Naive B cell (primary cell): ENCODE measurements around the gene GABRP. TPM values are rescaled to one million over a fixed set of nuclear protein-coding genes. Genes with fewer than 3 reads are reported as not detected.
"Not testable (repeated sequence)": the region's sequence is repeated elsewhere in the genome, so short reads cannot be mapped to it uniquely, and the experiment has no call there.

Experiments
- ATAC-seq, 2 donors: fragments of 150-1000 bp; cut with Tn5 transposase; 2 replicates each; pipeline ENCODE4 v1.10.0; 2021; ENCODE audit warnings: low read depth in 2 of 2, mild to moderate bottlenecking in 2 of 2, moderate library complexity in 2 of 2
- DNase-seq: peaks from one replicate; pipeline ENCODE4 v3.0.0; 2022
- H3K27ac Mint-ChIP-seq, 6 donors: one replicate each; pipeline ENCODE4 v1.8.0; 2020 to 2022; ENCODE audit warnings: mild to moderate bottlenecking in 6 of 6, mixed read lengths in 6 of 6, moderate library complexity in 5 of 6, inconsistent platforms in 2 of 6
- H3K27me3 Mint-ChIP-seq, 3 donors: one replicate each; pipeline ENCODE4 v1.8.0; 2021 to 2022; ENCODE audit warnings: mixed read lengths in 3 of 3, mild to moderate bottlenecking in 1 of 3
- H3K36me3 Mint-ChIP-seq, 2 donors: one replicate each; pipeline ENCODE4 v1.8.0; 2020 to 2022; ENCODE audit warnings: mixed read lengths in 2 of 2, inconsistent platforms in 1 of 2, mild to moderate bottlenecking in 1 of 2
- H3K4me1 Mint-ChIP-seq, 3 donors: one replicate each; pipeline ENCODE4 v1.8.0; 2020 to 2022; ENCODE audit warnings: mixed read lengths in 3 of 3, inconsistent platforms in 1 of 3, mild to moderate bottlenecking in 1 of 3, moderate library complexity in 1 of 3
- H3K4me3 Mint-ChIP-seq, 8 donors: one replicate each; pipeline ENCODE4 v1.8.0; 2020 to 2022; ENCODE audit warnings: mild to moderate bottlenecking in 8 of 8, mixed read lengths in 8 of 8, moderate library complexity in 8 of 8, inconsistent platforms in 2 of 8
- H3K9me3 Mint-ChIP-seq, 7 donors: one replicate each; pipeline ENCODE4 v1.8.0; 2020 to 2022; ENCODE audit warnings: mixed read lengths in 7 of 7, mild to moderate bottlenecking in 5 of 7, inconsistent platforms in 2 of 7, moderate library complexity in 1 of 7
- polyA plus RNA-seq, 6 donors: library from polyadenylated mRNA; unstranded; fragments of 300-500 nt; fragmentation: Illumina TruSeq; gene quantifications; one replicate each; pipeline ENCODE4 v1.2.3, GENCODE V29; 2021; ENCODE audit warnings: low read depth in 6 of 6

GABRP gene
- polyA plus RNA-seq, 6 donors from 2014 or later, result not detected

- Mint-ChIP-seq H3K9me3 (peaks cover 0 to 6% (median 0%) of the 10 kb centered on the region in 7 donors), H3K36me3 (no peaks in the 10 kb centered on the region), H3K4me3 (no peak overlapping the region), H3K27ac (no peak overlapping the region), H3K27me3 (peaks cover 0 to 4% (median 0%) of the 10 kb centered on the region in 3 donors), H3K4me1 (no peaks in the 10 kb centered on the region)
- ATAC-seq (no peak), DNase-seq (no peak)
Observed at GRCh38 chr5:170832241-170832640, 48.7 kb downstream of the GABRP start.

GRCh38 chr5:170833981-170834380 lies 50.5 kb downstream of the GABRP start:
- ATAC-seq, H3K27me3 Mint-ChIP-seq, H3K9me3 Mint-ChIP-seq, DNase-seq, H3K27ac Mint-ChIP-seq, H3K4me3 Mint-ChIP-seq, H3K36me3 Mint-ChIP-seq, H3K4me1 Mint-ChIP-seq: not testable (repeated sequence)

GRCh38 chr5:170836226-170836625 lies 52.7 kb downstream of the GABRP start:
- no peak overlapping the region for H3K4me3 Mint-ChIP-seq
- ATAC-seq, result no peak

GRCh38 chr5:170843870-170844269 lies 60.3 kb downstream of the GABRP start:
- Mint-ChIP-seq H3K9me3 (peaks cover 0 to 5% (median 1%) of the 10 kb centered on the region in 7 donors), H3K27ac (no peak overlapping the region), H3K36me3 (no peaks in the 10 kb centered on the region), H3K4me1 (no peaks in the 10 kb centered on the region), H3K4me3 (no peak overlapping the region), H3K27me3 (peaks cover 6 to 22% (median 9%) of the 10 kb centered on the region in 3 donors)
- ATAC-seq (no peak), DNase-seq (no peak)

More at GRCh38 chr5:170836226-170836625, 52.7 kb downstream of the GABRP start:
- Mint-ChIP-seq H3K27ac (peak overlapping the region in 1 of 6 donors; percentile 59), H3K27me3 (peaks cover 0 to 4% (median 0%) of the 10 kb centered on the region in 3 donors), H3K4me1 (no peaks in the 10 kb centered on the region), H3K36me3 (no peaks in the 10 kb centered on the region), H3K9me3 (peaks cover 0 to 6% (median 0%) of the 10 kb centered on the region in 7 donors)
- DNase-seq, result no peak

- peak overlapping the region in 1 of 6 donors; percentile 41 for H3K27ac Mint-ChIP-seq
- no peaks in the 10 kb centered on the region for H3K4me1 Mint-ChIP-seq
- DNase-seq (no peak), ATAC-seq (no peak)
- peaks cover 6 to 22% (median 9%) of the 10 kb centered on the region in 3 donors for H3K27me3 Mint-ChIP-seq
- peaks cover 0 to 5% (median 1%) of the 10 kb centered on the region in 7 donors for H3K9me3 Mint-ChIP-seq
- no peak overlapping the region for H3K4me3 Mint-ChIP-seq
- no peaks in the 10 kb centered on the region for H3K36me3 Mint-ChIP-seq
Observed at GRCh38 chr5:170844651-170845050, 61.1 kb downstream of the GABRP start.

GRCh38 chr5:170846416-170846815 lies 62.9 kb downstream of the GABRP start:
- no peak for DNase-seq
- peaks cover 0 to 5% (median 1%) of the 10 kb centered on the region in 7 donors for H3K9me3 Mint-ChIP-seq
- no peak overlapping the region for H3K27ac Mint-ChIP-seq
- no peak for ATAC-seq
- H3K27me3 Mint-ChIP-seq, result peaks cover 6 to 22% (median 9%) of the 10 kb centered on the region in 3 donors
- no peaks in the 10 kb centered on the region for H3K4me1 Mint-ChIP-seq
- no peaks in the 10 kb centered on the region for H3K36me3 Mint-ChIP-seq
- H3K4me3 Mint-ChIP-seq, result no peak overlapping the region

GRCh38 chr5:170846846-170847245 lies 63.3 kb downstream of the GABRP start:
- H3K4me3 Mint-ChIP-seq, result no peak overlapping the region
- no peak overlapping the region for H3K27ac Mint-ChIP-seq
- ATAC-seq (no peak), DNase-seq (no peak)
- H3K4me1 Mint-ChIP-seq, result no peaks in the 10 kb centered on the region
- H3K9me3 Mint-ChIP-seq, result peaks cover 0 to 5% (median 1%) of the 10 kb centered on the region in 7 donors
- H3K36me3 Mint-ChIP-seq, result no peaks in the 10 kb centered on the region
- peaks cover 7 to 22% (median 9%) of the 10 kb centered on the region in 3 donors for H3K27me3 Mint-ChIP-seq

GRCh38 chr5:170848033-170848432 lies 64.5 kb downstream of the GABRP start:
- Mint-ChIP-seq H3K27ac (no peak overlapping the region), H3K4me3 (no peak overlapping the region), H3K9me3 (peaks cover 0 to 5% (median 1%) of the 10 kb centered on the region in 7 donors), H3K27me3 (peaks cover 9 to 22% (median 12%) of the 10 kb centered on the region in 3 donors), H3K4me1 (no peaks in the 10 kb centered on the region), H3K36me3 (no peaks in the 10 kb centered on the region)
- DNase-seq (no peak), ATAC-seq (no peak)

- ATAC-seq (no peak), DNase-seq (no peak)
- Mint-ChIP-seq H3K36me3 (no peaks in the 10 kb centered on the region), H3K4me3 (no peak overlapping the region), H3K9me3 (peaks cover 0 to 5% (median 1%) of the 10 kb centered on the region in 7 donors), H3K4me1 (no peaks in the 10 kb centered on the region), H3K27ac (no peak overlapping the region), H3K27me3 (peaks cover 9 to 18% (median 12%) of the 10 kb centered on the region in 3 donors)
Observed at GRCh38 chr5:170849374-170849773, 65.8 kb downstream of the GABRP start.

- H3K9me3 Mint-ChIP-seq, result peaks cover 0 to 12% (median 9%) of the 10 kb centered on the region in 7 donors
- DNase-seq (no peak), ATAC-seq (no peak)
- peaks cover 6 to 17% (median 7%) of the 10 kb centered on the region in 3 donors for H3K27me3 Mint-ChIP-seq
- H3K4me3 Mint-ChIP-seq, result no peak overlapping the region
- no peaks in the 10 kb centered on the region for H3K4me1 Mint-ChIP-seq
- H3K27ac Mint-ChIP-seq, result no peak overlapping the region
- H3K36me3 Mint-ChIP-seq, result peaks cover 5 to 11% of the 10 kb centered on the region in 2 donors
Observed at GRCh38 chr5:170854566-170854965, 71.0 kb downstream of the GABRP start.

GRCh38 chr5:170857066-170857465 lies 73.5 kb downstream of the GABRP start:
- H3K27ac Mint-ChIP-seq, result no peak overlapping the region
- H3K4me3 Mint-ChIP-seq, result no peak overlapping the region
- peaks cover 16 to 29% of the 10 kb centered on the region in 2 donors for H3K36me3 Mint-ChIP-seq
- peaks cover 17 to 26% (median 23%) of the 10 kb centered on the region in 3 donors for H3K27me3 Mint-ChIP-seq
- ATAC-seq, result no peak
- peaks cover 14 to 33% (median 23%) of the 10 kb centered on the region in 7 donors for H3K9me3 Mint-ChIP-seq
- H3K4me1 Mint-ChIP-seq, result peaks cover 4 to 5% (median 5%) of the 10 kb centered on the region in 3 donors
- no peak for DNase-seq

- H3K27ac Mint-ChIP-seq, result peak overlapping the region in 1 of 6 donors; percentile 93
- ATAC-seq (no peak), DNase-seq (no peak)
- peaks cover 5 to 7% (median 5%) of the 10 kb centered on the region in 3 donors for H3K4me1 Mint-ChIP-seq
- peak overlapping the region in 1 of 8 donors; percentile 38 for H3K4me3 Mint-ChIP-seq
- H3K27me3 Mint-ChIP-seq, result peaks cover 41 to 51% (median 42%) of the 10 kb centered on the region in 3 donors
- peaks cover 18 to 51% (median 32%) of the 10 kb centered on the region in 7 donors for H3K9me3 Mint-ChIP-seq
- peaks cover 26 to 29% of the 10 kb centered on the region in 2 donors for H3K36me3 Mint-ChIP-seq
Observed at GRCh38 chr5:170860415-170860814, 76.9 kb downstream of the GABRP start.

GRCh38 chr5:170860818-170861666 lies 77.5 kb downstream of the GABRP start:
- peak overlapping the region in 6 of 8 donors; percentile 19 to 84 (median 34) for H3K4me3 Mint-ChIP-seq
- no peak for DNase-seq
- H3K9me3 Mint-ChIP-seq, result peaks cover 18 to 53% (median 32%) of the 10 kb centered on the region in 7 donors
- H3K27me3 Mint-ChIP-seq, result peaks cover 41 to 51% (median 44%) of the 10 kb centered on the region in 3 donors
- peak overlapping the region in 1 of 6 donors; percentile 93 for H3K27ac Mint-ChIP-seq
- ATAC-seq, result no peak
- H3K36me3 Mint-ChIP-seq, result peaks cover 26 to 29% of the 10 kb centered on the region in 2 donors
- peaks cover 5 to 7% (median 5%) of the 10 kb centered on the region in 3 donors for H3K4me1 Mint-ChIP-seq

- DNase-seq, result no peak
- H3K27ac Mint-ChIP-seq, result no peak overlapping the region
- peaks cover 26 to 29% of the 10 kb centered on the region in 2 donors for H3K36me3 Mint-ChIP-seq
- H3K4me3 Mint-ChIP-seq, result peak overlapping the region in 4 of 8 donors; percentile 31 to 84 (median 60)
- peaks cover 18 to 57% (median 32%) of the 10 kb centered on the region in 7 donors for H3K9me3 Mint-ChIP-seq
- peaks cover 5 to 7% (median 5%) of the 10 kb centered on the region in 3 donors for H3K4me1 Mint-ChIP-seq
- H3K27me3 Mint-ChIP-seq, result peaks cover 41 to 51% (median 47%) of the 10 kb centered on the region in 3 donors
- ATAC-seq, result no peak
Observed at GRCh38 chr5:170861667-170861916, 78.1 kb downstream of the GABRP start.
